ENCODE measurements around the gene TBX19.

TBX19 gene

DNA sequence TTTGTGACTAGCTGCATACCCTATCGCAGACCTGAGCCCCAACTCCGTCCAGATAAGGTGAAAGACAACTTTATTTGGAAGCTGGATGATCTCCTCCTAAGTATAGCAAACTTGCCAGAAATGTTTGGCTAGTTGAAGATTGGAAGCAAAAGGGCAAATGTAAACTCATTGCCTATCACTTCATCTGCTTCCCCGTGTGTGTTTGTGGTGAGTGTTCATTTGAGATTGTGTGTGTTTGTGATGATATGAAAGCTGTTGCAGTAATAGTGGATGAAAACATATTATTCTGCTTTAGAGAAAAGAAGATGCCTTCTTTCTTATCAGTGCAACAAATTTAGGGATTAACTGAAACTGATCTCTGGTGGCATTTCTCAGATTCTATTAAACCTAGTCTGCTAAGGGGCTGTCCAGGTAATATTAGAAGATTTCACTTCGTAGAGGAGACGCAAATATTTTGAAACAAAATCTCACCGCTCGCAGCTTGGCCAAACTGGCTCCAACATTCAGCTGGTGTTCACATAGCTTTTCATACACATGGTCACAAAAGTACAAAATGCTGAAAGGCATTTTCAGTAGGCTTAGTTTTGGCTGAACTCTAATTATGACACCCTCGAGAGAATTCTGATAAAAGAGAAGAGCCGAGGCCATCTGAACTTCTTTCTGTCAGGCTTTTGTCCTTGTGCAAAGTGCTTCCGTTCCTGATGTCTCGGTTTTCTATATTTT lies 1.1 kb downstream of the TBX19 start:
- no peak for DNase-seq (ENCODE audit: low read depth)

DNA sequence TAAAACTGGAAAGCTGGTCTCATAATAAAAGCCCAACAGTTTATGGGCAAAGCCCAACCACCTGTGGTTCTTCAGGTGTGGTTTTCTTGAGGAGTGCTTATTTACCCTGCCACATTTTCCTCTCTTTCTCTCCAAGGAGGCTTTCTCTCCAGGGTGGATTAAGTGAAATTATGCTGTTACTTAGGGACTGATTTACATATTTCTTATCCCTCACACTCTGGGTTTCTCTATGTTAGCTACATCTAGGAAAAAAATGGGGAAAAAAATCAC lies 4.8 kb downstream of the TBX19 start:
- no peak for DNase-seq (ENCODE audit: low read depth)

DNA sequence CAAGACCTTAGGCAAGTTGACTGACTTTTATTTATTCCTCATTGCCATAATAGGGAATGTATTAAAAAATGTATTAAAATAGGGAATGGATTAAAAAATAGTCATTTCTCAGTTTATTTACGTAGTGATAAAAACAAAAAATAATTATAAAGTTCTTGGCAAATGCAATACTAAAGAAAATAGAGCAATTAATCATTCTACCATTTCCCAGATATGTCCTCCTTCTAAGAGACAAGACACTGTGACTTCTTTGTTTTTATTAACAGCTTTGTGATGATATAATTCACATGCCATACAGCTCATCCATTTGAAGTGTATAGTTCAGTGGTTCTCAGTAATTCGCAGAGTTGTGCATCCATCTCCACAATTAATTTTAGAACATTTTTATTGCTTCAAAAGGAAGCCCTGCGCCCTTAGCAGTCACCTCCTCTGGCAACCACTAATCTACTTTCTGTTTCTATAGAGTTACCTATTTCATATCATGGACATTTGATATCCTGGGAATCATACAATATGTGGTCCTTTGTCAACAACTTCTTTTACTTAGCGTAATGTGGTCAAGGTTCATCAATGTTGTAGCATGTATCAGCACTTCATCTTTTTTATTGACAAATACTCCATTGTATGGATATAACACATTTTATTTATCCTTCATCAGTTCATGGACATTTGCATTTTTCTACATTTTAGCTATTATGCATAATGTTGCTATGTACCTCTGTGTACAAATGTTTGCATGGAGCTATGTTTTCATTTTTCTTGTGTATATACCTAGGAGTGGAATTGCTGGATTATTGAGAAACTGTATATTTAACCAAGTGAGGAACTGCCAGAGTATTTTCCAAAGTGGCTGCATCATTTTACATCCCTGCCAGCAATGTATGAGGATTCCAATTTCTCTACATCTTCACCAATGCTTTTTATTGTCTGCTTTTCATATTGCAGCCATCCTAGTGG lies 5.6 kb downstream of the TBX19 start:
- no peak for DNase-seq (ENCODE audit: low read depth)

DNA sequence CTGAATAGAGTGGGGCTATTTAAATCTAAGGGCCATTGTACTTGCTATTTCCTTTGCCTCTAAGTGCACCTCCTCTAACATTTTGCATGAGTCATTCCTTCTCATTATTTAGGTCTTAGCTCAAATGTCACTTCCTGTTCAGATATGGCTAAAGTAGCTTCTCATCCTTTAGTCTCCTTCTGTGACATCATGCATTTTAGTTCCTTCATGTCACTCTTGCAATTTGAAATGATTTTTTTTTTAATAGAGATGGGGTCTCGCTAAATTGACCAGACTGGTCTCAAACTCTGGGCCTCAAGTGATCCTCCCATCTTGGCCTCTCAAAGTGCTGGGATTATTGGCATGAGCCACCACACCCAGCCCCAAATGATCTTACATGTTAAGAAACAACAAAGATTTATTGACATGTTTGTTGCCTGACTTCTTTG lies 6.6 kb downstream of the TBX19 start:
- DNase-seq (ENCODE audit: low read depth): peak; percentile 44

DNA sequence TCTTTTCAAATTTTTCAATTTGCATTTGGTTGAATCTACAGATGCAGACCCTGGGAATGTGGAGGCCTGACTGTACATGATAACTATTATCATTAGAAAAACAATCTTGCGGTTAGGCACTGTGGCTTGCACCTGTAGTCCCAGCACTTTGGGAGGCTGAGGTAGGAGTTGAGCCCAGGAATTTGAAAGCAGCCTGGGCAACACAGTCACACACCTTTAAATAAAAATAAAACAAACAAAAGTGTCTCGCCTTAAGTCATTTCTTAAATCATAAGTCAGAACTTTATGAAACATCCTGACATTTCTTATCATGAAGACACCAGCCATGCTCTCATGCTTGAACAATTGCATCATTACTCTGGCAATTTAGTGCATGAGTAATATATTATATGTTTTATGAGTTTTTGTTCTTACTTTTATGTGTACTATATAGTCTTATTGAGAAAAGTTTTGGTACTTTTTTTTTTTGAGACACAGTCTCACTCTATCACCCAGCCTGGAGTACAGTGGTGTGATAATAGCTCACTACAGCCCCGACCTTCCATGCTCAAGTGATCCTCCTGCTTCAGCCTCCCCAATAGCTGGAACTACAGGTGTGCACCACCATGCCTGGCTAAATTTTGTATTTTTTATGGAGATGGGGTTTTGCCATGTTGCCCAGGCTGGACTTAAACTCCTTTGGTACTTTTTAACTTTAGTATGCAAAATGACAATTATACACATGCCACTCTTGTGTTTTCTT lies 7.8 kb downstream of the TBX19 start:
- DNase-seq (ENCODE audit: low read depth): peak; percentile 38

DNA sequence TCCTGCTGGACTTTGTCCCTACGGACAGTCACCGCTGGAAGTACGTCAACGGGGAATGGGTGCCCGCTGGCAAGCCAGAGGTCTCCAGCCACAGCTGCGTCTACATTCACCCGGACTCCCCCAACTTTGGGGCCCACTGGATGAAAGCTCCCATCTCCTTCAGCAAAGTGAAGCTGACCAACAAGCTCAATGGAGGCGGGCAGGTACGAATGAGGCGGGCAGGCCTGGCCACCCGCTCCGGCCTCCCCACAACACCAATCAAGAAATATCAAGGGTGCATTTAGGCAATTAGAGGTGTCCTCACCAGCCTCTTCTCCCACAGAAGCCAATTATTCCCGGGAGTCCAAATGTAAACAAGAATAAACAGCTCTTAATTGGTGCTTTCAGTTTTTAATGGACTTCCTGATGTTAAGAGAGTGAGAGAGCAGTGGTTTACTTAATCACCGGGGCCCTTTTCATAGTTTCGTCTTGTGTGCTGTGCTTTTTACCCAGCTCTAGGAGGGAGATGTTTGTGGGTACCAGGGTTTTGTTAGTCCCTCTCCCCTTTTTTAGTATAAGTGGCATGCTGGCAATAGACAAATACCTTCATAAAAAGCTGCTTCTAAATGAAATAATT lies 10.7 kb downstream of the TBX19 start:
- no peak for DNase-seq (ENCODE audit: low read depth)

DNA sequence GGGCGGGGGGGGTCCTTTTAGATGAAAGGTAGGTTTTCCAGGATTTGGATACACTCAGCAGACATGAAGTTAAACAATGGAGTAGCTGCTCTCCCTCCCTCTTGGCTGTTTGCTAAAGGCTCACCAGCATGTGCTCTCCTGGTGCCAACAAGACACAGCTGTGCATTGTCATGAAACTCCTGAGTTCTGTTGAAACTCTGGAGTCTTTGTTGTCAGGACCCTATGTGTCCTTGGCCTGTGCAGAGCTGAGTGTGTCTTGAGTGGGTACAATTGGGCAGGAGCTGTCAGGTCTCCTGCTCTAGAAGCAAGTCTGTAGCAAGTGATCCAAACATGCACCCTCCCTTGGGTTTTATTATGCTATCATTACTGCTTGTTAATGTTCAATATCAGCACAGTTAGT lies 12.7 kb downstream of the TBX19 start:
- DNase-seq (ENCODE audit: low read depth): no peak

DNA sequence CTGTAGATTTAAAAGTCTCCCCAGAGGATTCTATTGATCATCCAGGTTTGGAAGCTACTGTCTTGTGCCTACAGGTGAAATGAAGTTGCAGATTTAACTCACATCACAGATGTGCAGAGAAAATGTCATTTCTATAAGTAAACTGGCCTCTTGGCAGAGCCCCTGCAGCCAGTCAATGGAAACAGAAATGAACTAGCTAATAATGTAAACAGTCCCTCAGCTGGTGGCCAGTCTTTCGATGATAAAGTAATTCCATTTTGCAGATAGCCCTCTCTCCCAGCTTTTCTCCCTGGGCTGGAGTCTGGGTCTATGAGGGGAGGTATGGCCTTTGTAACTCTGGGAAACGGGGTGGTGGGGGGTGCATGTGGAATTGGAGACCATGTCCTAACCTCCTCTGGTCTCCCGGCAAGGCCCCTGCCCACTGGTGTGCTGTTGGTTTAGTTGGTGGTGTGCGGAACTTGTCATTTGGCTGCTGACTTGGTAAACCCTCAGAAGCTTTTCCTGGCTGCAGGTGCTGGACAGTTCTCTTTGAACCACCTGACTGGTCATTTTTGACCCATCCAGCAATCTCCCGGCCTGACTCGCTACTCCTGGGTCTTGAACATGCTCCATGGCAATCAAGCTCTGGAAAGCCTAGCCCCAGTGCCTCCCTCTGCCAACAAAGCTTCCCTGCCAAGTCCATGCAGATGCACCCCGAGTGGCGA lies 14.9 kb downstream of the TBX19 start:
- DNase-seq (ENCODE audit: low read depth): no peak

DNA sequence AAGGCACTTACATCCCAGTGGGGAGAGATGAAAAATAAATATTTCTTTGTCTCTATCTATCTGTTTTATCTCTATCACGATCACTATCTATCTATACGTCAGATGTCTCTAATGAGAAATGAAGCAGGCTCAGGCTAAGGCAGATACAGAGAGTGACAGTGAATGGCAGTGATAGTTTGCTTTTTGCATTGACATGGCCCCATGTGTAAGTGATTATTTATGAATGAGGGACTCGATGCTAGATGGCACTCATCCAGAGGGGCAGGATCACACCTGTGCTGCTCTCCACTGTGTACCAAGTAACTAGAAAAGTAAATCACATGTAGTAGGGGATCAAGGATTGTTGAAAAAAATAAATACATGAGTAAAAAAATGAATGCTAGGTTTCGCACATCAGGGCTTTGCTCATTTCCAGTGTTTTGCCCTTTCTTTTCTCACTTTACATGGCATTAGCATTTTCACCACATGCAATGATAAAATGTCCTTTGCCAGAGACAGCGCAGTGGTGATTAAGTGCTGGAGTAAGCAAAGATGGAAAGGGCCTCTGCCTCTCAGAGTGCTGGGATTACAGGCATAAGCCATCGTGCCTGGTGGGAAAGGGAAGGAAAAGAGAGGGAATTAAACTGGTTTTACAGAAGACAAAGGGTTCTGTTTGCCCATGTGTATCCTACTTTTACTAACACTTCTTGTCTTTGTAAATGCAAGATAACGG lies 16.5 kb downstream of the TBX19 start:
- DNase-seq (ENCODE audit: low read depth): no peak

DNA sequence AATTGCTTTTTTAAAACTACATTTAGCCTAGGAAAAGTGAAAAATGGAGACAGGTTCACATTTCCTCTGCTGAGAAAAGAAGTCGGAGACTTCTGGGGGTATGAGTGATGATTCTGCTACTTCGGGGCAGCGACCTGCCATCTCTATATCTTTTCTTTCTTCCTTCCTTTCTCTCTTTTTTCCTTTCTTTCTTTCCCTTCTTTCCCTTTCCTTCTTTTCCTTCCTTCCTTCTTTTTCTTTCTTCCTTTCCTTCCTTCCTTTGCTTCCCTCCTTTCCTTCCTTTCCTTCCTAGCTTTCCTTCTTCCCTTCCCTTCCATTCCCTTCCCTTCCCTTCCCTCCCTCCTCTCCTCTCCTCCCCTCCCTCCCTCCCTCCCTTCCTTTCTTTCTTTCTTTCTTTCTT lies 17.8 kb downstream of the TBX19 start:
- no peak for DNase-seq (ENCODE audit: low read depth)

DNA sequence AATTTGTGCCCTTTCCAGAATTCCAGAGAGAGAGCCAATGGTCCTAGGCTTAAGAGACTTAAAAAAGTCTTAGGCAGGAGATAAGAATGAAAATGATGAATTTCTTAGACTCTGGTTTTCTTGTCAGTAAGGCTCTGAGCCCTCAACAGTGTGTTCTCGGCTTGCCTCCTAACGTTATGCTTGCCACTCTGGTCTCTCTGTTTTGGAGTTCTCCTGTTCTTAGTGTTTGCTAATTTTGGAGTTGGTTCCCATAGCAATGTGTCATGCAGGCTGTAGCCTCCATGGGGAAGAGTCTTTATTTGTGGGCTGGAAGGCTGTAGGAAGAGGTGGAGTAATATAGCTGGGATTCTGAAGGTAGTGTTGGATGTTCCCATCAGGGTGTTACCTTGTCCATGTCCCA lies 19.9 kb downstream of the TBX19 start:
- DNase-seq (ENCODE audit: low read depth): no peak

DNA sequence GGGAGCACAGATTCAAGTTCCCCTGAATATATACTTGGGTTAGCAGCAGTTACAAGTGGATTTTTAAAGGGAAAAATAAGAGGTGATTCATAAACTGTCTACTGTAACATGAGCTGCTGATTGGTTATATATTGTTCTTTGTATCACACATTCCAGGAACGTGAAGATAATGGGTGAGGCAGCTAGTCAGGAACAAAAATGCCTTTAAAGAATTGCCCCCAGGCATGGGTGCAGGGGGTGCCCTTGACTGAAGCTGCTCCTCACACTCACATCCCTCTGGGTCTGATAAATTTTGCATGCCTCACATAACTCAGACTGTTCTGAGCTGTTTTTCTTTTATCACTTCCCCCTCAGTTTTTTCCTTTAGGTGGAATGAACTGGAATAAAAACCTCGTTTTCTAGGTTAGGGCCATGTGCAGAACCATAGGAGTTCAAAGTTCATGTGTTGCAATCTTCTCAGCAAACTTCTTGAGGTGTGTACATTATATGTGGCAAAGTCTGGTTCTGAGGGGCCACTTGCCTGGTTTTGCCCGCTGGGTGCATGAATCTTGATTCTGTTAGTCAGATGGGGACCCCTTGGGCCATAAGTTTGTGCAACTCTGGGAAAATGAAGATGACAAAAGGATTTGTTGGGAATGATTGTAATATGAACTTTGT lies 21.1 kb downstream of the TBX19 start:
- peak; percentile 54 for DNase-seq (ENCODE audit: low read depth)

DNA sequence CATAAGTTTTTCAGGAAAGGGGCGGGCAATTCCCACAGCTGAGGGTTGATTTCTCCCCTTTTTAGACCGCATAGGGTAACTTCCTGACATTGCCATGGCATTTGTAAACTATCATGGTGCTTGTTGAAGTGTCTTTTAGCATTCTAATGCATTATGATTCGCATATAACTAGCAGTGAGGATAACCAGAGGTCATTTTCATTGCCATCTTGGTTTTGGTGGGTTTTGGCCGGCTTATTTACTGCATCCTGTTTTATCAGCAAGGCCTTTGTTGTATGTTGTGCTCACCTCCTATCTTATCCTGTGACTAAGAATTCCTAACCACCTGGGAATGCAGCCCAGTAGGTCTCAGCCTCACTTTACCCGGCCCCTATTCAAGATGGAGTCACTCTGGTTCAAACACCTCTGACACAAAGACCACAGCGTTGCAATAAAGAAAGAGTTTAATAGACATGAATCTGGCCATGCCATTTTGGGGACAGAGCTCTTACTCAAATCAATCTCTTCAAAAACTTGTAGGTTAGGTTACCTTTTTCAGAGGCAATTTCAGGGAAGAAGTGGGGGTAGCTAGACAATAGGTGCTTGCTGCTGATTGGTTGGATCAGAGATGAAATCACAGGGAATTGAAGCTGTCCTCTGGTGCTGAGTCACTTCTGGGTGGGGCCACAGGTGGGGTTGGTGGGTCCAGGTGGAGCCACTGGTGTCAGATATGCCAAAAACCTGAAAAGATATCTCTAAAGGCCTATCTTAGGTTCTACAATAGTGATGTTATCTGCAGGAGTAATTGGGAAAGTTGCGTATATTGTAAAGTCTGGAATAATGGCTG lies 23.3 kb downstream of the TBX19 start:
- no peak for DNase-seq (ENCODE audit: low read depth)

DNA sequence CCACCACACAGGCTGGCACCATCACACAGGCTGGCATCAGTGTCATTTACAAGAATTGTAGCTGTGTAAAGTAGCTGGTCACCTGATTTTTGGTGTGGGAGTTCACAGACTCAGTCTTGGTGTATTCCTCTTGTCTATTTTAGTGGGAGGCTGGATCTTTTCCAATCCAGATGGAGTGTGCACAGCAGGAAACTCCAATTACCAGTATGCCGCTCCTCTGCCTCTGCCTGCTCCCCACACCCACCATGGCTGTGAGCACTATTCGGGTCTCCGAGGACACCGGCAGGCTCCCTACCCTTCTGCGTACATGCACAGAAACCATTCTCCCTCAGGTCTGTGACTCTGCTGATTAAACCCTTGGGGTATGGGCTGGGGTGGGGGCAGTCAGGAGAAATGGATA lies 24.2 kb downstream of the TBX19 start:
- DNase-seq (ENCODE audit: low read depth): no peak

DNA sequence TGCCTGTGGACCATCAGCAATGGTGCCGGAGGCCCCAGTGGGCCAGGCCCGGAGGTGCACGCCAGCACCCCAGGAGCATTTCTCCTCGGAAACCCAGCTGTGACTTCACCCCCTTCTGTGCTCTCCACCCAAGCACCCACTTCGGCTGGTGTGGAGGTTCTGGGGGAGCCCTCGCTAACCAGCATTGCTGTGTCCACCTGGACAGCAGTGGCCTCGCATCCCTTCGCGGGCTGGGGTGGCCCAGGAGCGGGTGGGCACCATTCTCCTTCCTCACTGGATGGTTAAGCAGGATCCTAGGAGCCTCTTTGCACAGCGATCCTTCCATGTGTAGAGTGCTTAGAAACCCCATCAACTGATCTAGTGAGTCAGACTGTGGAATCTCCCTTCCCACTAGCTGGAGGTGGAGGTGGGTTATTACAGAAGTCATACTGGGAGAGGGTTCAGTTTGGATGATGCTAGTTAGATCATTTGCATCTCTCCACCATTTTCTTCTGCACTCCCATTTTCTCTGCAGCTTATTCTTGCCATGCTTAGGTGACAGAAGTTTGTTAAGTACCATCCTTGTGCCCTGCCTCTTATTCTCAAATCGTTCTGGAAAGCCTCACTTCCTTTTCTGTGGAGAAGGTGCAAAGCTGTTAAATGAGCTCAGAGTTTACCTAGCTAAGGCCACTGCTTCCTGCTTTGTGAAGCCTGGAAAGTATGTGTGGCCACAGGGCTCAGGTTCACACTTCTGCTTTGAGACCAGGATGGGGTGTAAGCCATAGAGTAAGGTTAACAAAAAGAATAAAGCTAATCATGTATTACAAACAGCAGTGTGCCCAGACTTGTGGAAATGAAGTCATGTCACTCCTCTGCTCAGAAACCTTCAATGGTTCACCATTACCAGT lies 32.3 kb downstream of the TBX19 start:
- no peak for DNase-seq (ENCODE audit: low read depth)

DNA sequence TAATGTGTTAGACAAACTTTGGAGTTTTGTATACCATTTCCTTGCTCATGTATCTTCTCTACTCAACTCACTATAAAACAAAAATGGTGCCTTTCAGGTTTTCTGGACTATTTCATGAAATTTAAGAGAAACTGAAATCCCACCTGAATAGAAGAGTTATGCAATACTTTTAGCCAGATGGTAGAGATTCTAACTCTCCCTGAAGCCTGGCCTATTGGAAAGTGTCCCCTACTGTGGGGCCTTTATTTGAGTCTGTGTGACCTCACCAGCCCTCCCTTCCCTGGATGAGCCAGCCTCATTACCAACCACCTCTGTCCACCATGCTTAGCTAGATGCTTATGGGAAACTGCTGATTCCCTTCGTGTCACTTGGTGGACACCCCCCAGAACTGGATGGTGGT lies 35.5 kb downstream of the TBX19 start:
- no peak for DNase-seq (ENCODE audit: low read depth)

DNA sequence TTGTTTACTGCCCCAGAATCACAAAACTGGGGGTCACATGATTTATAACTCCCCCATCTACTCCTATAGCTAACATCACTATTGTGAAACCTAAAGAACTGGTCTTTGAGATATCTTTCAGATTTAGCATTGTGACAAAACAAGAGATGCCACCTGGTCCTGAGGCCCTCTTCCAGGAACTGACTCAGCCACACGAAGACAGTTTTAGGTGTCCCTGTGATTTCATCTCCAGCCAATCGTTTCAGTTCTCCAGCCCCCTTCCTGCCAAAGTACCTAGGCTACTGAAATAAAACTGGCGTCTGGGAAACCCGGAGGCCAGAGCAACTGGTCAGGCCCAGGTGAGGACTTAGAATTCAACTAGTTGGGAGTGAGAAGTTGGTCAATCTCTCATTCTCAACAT lies 36.6 kb downstream of the TBX19 start:
- DNase-seq (ENCODE audit: low read depth): no peak

DNA sequence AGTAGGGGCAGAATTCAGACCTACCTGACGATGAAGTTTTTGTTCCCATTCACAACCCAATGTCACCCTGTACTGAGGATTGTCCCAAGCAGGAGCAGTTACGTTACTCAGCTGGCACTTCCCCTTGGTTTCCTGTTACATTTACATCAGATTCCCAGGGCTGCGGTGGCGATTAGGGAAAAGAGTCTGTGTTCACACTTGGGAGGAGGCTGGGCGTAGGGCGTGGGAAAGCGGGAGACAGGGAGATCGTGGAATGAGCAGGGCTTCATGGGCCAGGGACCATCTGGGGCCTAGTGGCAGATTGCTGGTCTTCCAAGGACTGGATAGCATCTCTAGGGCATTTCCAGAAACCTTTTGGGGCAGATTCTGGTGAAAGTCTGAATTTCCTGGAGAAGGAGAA lies 39.0 kb downstream of the TBX19 start:
- DNase-seq (ENCODE audit: low read depth): no peak

DNA sequence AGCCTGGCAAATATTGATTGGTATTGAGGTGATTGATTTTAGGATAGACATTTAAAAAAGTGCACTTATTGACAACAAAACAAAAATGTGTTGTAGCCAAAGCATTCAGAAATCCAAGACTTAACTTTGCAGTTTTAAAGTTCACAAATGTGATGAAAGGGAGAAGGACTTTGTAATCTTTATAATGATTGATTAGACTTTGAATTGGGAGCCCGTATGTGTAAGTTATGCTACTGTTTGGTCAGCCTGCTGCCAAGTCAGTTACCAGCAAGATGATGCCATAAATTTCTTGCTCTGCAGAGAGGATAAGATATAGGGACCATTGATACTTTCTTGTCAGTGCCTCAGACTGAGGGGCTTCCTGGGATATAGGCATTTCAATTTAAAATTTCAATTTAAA lies 39.5 kb downstream of the TBX19 start:
- no peak for DNase-seq (ENCODE audit: low read depth)
